Stimulated activated CD8-positive, alpha-beta memory T cell treated with anti-CD3 and anti-CD28 coated beads, Interleukin-15, amount 100 ng/mL, for 4 hours (primary cell): ENCODE results near the gene KATNB1.
"Not testable (repeated sequence)": the region's sequence is repeated elsewhere in the genome, so short reads cannot be mapped to it uniquely, and the experiment has no call there.

Experiments used
- DNase-seq, 2 donors: peaks; one replicate each; pipeline ENCODE4 v3.0.0-alpha.2; 2020; ENCODE audit warnings: low read depth in 2 of 2

KATNB1 gene

DNA sequence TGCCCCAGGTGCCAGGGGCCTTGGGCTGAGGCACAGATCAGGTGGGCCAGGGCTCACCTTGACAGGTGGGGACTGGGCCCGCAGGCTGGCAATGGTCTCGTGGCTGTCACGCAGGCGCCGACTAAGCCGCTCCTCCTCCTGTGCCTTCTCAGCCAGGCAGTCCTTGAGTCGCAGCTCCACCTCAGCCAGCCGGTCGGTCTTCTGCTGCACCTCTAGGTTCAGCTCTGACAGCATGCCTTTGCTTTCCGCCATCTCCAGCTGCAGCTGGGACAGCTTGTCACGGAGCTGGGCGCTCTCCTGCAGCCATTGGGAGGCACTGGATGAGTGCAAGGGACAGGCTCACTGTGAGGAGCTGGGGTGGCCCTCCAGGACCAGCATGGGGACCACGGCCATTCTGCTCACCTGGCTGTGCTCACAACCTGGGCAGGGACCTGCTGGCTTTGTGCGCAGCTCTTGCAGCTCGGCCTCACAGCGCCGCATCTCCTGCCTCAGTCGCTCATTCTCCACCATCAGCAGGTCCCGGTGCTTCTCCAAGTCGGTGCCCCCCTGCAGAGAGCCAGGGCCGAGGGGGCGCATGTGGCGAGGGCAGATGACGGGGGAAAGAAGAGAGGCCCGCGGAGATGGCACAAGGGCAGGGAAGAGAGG lies 35.7 kb downstream of the KATNB1 start:
- no peak for DNase-seq

DNA sequence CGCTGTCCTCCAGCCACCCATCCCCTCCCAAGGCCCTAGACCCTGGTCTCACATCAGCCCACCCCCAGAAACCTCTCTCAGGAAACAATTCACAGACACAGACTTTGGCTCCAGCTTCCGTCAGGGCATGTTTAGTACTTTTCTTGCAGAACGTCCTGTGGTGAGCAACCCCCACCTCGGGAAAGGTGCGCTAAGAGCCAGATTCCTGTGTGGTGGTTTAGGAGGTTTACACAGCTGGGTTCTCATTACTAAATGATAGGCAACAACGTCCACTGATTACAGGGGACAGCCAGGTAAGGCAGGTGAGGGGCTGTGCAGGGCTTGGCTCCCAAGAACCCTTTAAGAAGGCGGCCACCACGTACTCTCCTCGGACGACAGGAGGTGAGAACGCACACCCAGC lies 37.4 kb downstream of the KATNB1 start:
- DNase-seq: no peak

DNA sequence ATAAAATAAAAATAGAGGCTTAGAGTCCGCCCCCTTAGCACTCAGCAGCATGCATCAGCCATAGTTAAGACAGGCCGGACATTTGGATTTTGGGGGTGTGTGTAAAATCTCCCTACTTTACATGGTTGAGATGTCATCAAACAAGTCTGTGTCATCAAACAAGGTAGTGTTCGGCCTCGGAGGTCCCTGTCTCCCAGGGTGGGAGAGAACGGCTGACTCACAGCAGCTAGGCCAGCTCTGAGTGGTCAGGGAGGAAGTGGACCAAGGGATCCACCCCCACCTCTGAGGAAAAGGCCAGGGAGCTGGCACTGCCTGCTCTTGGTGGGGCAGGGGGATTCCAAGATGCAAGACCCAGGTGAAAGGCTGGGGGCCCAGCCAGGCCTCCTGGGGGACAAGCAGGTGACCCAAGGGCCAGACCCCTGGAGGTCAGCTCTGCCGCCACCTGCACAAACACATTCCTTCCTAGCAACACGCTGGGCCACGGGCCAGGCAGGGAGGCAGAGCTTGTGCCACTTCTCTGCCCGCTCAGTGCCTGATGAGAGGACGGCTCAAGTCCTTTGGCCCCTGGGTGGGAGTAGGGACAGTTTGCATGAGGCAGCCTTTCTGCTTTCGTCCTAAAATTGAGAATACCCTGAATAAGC lies 38.2 kb downstream of the KATNB1 start:
- DNase-seq: no peak

DNA sequence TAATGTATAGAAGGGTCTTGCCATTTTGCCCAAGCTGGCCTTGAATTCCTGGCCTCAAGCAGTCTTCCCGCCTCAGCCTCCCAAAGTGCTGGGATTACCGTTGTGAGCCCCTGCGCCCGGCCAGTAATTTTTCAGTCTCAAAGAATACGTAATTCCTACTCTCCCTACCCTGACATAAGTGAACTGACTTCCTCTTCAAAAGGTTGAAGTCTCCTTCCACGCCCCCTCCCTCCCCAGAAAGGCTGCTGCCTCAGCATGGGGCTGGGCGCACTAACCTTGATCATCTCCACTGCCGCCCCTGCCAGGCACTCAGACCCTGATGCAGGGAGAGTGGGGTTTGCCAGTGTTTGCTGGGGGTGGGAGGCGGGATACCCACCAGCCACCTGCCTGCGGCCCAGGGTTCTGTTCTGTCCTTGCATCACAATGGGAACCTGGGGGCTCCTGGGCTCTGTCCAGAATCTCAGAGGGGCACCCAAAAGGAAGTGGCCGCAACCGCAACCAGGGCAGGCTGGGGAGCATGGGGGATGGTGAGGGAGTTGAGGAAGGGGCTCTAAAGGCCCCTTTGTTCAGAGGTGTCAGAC lies 39.2 kb downstream of the KATNB1 start:
- no peak for DNase-seq

DNA sequence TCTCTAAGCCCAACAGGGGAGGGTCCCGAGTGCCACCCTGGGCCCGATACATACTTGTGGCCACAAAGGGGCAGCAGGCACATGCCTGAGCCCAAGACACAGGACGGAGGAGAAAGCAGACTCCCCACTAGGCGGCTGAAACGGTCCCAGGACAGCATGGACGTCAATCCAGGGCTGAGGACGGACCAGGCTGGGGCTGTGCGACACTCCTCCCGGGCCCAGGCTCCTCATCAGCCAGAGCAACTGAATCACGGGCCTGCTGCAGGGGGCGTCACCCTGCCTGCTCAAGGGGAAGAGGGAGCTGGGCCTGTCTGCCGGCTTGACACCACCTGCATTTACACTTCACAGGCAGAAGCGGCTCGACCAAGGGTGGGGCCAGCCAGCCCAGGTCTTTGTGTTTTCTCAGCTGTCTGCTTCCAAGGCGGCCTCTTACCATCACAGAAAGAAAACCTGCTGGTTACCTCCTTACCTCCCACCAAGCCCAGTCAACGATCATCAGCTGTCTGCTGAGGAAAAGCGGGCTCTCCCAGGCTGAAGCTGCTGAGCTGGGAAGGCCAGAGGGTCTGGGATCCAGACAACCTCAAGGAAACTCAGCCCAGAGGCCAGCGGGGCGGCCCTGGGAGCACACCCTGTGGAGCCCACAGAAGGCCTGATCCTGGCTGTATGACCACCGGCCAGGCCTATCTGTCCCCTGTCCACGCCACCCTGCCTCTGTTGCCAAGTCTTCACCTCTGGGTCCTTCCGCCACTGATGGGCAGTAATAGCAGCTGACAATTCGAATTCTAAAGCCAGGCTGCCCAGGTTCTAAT lies 40.3 kb downstream of the KATNB1 start:
- DNase-seq: no peak

DNA sequence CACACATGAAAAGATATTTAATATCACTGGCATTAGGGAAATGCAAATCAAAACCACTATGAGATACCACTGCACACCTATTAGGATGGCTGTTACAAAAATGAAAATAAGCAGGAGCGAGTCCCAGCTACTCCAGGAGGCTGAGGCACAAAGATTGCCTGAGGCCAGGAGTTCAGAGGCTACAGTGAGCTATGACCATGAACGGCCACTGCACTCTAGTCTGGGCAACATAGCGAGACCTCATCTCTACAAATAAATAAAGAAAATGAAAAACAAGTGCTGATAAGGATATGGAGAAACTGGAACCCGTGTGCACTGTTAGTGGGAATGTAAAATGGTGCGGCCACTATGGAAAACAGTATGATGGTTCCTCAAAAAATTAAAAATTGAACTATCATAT lies 43.1 kb downstream of the KATNB1 start:
- DNase-seq: no peak

DNA sequence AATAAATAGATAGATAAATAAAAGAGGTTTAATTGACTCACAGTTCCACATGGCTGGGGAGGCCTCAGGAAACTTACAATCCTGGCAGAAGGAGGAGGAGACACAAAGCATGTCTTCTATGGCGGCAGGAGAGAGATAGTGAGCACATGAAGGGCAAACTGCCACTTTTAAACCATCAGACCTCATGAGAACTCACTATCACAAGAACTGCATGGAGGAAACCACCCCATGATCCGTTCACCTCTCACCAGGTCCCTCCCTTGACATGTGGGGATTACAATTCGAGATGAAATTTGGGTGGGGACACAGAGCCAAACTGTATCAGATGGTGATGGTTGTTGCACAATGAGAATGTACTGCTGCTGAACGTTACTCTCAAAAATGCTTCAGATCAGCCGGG lies 44.3 kb downstream of the KATNB1 start:
- not testable (repeated sequence) for DNase-seq

DNA sequence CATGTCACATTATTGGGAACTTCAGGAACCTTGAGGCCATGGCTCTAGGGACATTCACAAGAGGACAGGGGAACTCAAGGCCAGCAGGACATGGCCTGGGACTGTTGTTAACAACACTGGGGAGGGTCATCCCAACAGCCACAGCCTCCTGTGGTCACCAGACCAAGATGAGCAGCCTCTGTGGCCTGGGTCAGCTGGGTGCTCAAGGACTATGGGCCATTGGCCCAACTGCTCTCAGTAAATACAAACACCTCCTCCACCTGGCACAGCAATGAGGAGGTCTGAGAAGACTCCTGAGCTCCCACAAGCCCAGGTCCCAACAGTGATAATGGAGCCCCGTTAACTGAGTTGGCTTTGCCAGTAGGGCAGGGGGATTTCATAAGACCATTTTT lies 45.8 kb downstream of the KATNB1 start:
- DNase-seq: no peak

DNA sequence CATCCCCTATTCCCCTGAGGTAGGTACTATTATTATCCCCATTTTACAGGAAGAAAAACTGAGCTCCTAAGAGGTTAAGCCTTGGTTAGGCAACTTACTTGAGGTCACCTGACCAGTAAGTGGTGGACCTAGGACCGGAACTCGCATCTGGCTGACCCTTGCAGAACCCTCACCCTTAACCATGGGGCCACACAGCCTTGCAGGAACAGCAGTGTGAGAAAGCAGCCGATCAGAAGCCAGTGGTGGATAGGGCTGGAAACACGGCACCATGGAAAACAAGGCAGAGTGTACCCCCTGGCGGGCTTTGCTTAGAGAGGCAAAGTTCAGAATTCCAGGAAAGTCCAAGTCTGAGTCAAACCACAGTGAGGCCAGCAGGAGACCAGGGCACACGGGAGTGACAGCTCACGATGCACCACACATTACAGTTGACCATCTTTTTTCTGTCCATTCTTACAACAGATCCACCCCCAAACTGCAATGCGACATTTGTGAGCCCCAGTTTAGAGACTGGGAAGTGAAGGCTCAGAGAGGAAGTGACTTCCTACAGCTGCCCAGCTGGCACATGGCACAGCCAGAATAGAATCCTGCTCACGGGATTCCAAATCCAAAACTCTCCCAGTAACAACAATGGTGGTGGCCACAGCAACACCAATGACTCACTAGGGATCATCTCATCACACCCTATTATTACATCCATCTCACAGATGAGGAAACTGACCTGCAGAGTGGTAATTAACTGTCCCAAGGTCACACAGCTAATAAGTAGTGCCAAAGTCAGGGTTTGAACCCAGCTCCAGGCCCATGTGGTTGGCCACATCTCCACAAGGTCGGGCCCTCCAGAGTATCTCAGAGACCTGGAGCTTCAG lies 46.4 kb downstream of the KATNB1 start:
- DNase-seq: no peak

DNA sequence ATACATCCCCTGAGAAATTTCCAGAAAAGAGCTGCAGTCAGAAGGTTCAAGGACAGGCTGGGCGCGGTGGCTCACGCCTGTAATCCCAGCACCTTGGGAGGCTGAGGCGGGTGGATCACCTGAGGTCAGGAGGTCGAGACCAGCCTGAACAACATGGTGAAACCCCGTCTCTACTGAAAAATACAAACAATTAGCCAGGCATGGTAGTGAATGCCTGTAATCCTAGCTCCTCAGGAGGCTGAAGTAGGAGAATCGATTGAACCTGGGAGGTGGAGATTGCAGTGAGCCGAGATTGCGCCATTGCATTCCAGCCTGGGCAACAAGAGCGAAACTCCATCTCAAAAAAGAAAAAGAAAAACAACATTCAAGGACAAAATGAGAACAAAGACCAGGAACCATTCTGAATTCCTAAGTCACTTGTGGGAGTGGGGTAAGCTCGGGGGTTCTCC lies 47.1 kb downstream of the KATNB1 start:
- not testable (repeated sequence) for DNase-seq

DNA sequence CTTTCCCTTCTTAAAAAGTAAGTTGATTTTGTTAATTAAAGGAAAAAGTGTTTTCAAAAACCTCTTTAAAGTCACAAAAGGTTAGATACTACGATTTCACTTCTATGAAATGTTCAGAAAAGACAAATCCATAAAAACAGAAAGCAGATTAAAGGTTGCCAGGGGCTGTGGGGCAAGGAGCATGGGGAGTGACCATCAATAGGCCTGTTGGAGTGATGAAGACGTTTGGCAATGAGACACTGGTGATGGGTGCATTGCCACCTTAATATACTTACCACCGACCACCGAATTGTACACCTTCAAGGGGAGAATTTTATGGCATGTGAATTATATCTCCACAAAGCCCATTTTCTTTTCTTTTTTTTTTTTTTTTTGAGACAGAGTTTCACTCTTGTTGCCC lies 47.5 kb downstream of the KATNB1 start:
- DNase-seq: no peak

DNA sequence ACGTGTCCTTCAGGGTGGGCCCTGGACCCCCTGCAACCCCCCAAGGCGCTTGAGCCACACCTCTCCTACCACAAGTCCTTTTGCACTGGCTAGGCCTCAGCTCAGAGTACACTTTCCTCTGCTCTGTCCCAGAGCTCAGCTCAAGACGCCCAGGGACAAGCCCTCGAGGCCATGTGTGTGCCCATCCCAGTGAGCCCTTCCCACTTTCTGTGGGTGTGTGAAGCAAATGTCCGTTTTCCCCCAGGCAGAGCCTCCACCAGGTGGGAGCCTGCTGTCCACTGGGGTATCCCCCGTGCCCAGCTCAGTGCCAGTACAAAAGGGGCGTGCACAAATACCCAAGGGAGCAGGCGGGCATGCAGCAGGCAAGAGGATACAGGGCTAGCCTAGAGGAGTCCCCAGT lies 48.3 kb downstream of the KATNB1 start:
- no peak for DNase-seq

DNA sequence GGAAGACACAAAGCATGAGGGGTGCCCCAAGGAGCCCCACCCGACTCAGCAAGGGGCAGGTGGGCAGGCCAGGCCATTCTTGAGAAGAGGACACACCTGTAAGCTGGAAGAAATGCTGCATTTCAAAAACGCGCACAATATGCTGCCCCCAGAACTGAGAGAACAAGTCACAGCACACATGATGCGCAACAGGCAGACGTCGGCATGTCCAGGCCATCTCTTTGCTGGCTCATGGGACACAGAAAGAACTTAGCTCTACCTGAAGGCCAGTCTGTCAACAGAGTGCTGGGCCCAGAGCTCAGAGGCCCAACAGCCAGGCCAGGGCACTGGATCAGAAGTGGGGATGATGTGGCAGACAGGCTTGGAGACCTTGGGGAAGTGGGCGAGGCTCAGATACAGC lies 48.8 kb downstream of the KATNB1 start:
- DNase-seq: no peak

DNA sequence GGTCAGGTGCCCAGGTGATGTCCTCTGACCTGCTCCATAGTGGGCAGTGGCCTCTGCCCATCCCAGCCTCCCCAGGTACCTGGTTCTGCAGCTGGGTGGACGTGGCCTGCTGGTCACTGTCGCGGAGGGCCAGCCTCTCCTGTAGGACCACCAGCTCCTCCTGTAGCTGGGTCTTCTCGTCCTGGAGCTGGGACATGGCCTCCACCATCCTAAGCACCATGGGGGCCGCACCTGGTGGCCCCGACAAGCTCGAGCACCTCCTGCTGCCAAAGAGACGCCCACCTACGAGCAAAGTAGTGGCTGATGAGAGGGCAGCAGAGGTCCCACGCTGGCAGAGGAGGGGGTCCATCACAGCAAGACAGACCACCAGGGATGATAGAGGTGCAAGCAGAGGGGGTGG lies 49.8 kb downstream of the KATNB1 start:
- DNase-seq: no peak

DNA sequence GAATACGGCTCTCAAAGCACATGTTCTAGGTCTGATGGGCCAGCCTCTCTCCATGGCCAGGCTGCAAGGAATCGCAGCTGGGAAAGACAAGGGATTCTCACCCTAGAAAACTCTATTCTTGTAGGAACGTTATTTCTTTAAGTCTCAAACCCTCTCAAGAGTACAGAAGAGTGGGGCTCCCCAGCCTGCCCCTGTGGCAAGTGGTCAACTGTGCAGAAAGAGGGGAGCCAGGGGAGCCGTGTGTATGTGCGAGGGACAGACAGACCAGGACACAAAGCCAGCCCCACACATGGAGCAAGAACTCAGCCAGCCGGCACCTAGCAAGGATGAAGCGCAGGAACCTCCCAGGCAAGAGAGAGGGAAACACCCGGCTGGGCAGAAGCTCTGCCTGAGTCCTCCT lies 50.4 kb downstream of the KATNB1 start:
- no peak for DNase-seq

DNA sequence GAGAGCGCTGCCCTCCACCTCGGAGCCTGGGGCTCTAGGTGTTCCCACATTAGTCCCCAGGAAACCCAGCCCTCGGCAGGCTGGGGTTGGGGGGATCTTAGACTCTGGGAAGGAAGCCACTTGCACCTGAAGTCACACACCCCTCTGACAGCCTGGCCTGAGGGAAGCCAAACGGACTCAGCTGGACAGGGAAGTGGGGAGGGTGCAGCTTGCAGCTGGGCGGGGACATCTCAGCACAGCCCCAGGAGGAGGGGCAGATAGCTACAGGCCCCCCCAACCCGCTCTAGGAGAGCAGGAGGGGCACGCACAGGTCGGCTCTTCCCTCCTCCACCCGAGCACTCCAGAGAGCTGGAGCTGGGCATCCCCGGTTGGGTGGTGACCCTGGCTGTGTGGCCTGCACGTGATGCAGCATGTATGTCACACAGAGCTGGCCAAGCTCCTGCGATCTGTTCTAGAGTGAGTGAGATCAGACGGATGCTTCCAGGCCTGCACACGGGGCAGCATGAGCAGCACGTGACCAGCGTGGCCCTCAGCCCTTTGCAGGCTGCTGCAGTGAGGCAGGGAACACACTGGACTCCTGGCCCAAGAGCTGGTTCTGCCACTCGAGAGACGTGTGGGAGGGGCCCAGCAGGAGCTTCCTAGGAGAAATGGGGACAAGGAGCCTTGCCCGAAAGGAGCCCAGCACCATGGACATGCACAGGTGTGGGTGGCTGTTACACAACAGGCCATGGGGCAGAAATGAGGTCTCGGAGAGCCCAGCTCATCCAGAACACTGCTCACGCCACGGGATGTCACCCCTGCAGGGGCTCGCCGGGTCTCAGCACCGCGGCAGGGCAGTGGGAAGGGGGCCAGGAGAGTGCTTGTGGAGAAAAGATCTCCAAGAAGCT lies 51.3 kb downstream of the KATNB1 start:
- no peak for DNase-seq

DNA sequence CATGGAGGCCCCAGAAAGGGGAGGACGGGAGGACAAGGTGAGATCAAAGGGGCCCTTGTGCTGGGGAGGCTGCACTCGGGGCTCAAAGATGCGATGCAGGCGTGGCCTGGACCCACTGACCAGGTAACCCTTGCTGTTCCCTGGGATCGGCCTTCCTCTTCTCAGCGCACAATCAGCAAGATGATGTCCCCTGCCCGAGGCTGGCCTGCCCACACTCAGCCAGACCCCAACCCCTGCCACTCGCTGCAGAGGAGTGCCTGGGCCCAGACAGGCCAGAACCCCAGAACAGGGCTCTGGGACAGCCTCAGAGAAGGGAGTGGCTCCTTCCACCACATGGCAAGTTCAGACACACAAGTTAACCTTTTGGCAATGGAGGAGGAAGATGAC lies 51.9 kb downstream of the KATNB1 start:
- DNase-seq: no peak

DNA sequence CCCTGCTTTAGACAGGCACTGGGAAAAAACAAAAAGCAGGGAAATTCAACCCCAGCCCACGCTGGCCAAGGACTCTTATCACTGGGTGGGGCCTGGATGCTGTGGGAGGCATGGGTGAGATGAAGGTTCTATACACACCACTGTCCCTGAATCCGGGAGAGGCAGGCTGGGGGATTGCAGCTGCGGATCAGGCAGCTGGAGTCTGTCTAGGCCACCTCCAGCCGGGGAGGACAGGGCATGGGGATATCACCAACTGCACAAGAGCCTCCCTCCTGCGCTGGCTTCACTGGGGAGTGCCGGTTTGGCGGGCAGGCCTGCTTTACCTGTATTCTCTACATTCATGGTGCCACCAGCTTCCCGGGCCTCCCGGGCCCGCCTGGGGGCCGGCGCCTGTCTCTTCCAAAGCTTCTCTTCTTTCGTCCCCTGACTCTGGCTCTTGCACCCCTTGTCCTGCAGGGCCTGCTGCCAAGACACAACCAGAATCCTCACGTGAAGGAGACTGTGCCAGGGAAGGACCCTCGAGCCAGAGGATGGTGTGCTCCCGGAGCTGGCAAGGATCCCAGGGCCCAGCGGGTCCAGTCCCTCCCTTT lies 52.8 kb downstream of the KATNB1 start:
- no peak for DNase-seq

DNA sequence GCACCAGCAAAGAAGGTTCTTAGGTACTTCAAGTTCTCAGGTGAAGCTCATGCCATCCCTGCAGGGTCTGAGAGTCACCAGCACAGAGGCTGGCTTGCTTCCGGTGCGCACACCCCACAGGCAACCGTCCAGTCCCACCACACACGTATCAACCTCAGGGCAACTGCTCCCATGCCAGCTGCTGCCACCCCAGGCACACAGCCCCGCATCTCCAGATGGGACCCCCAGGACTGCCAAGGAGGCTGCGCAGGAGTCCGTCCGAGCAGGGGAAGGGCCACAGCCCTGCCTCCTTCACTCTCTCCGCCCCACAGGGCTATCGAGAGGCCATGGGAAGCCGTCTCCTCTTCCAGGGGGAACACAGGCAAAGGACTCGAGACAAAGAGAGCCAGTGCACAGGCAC lies 53.4 kb downstream of the KATNB1 start:
- no peak for DNase-seq

DNA sequence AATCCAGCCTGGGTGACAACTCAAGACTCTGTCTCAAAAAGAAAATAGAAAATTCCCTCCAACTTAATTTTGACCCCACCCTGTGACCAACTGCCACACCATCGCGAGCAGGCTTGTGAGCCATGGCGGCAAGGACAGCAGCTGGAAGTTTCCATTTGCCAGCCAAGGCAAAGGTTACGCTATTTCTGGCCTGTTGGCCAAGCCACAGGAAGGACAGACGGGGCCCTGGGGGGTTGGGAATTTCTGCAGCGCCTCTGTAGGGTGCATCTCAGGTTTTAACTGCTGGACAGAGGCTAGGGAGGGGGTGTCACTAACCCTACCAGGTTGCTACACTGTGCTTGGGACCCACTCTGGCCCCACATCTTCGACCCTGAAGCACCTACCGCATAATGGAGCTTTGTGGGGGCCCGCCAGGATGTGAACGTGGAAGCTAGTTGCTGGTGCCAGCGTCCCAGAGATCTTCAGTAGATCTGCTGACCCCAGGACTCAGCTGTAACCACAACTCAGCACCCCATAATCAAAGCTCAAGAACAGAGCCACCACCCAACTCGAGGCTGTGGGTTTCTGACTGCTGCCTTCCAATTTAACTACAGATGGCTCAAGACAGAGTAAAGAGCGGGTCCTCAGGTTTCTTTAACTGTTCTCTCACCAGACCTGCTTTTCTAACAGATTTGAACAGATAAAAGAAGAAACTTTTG lies 55.8 kb downstream of the KATNB1 start:
- DNase-seq: no peak
